Measurements from ENCODE around the gene DRAP1.

Gene DRAP1

GRCh38 chr11:65907878-65908277 lies 11.3 kb upstream of the DRAP1 start:
- no peak overlapping the region for H3K4me3 ChIP-seq (ENCODE audit: low read length, poor library complexity, severe bottlenecking)
- TF ChIP-seq EZH2phosphoT487 (IDR thresholded peaks at IDR 0.05; ENCODE audit: borderline replicate concordance), result no peak
- TF ChIP-seq, protein P1, sequence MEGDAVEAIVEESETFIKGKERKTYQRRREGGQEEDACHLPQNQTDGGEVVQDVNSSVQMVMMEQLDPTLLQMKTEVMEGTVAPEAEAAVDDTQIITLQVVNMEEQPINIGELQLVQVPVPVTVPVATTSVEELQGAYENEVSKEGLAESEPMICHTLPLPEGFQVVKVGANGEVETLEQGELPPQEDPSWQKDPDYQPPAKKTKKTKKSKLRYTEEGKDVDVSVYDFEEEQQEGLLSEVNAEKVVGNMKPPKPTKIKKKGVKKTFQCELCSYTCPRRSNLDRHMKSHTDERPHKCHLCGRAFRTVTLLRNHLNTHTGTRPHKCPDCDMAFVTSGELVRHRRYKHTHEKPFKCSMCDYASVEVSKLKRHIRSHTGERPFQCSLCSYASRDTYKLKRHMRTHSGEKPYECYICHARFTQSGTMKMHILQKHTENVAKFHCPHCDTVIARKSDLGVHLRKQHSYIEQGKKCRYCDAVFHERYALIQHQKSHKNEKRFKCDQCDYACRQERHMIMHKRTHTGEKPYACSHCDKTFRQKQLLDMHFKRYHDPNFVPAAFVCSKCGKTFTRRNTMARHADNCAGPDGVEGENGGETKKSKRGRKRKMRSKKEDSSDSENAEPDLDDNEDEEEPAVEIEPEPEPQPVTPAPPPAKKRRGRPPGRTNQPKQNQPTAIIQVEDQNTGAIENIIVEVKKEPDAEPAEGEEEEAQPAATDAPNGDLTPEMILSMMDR (conservative IDR thresholded peaks at IDR 0.05; ENCODE audit: low read length), result no peak
- no peaks in the 10 kb centered on the region for H3K9me2 ChIP-seq (replicated peaks; ENCODE audit: low read depth, low read length)
- H3K9ac ChIP-seq (ENCODE audit: low read depth, low read length, poor library complexity, severe bottlenecking), result no peak overlapping the region
- H2AFZ ChIP-seq (ENCODE audit: low read length), result no peak overlapping the region
- H3K4me1 ChIP-seq (ENCODE audit: insufficient read depth, low read length, poor library complexity, severe bottlenecking), result peaks cover 6% of the 10 kb centered on the region
- H3K9me3 ChIP-seq (ENCODE audit: insufficient read depth, low read depth, low read length), result no peaks in the 10 kb centered on the region
- H3K79me2 ChIP-seq (ENCODE audit: insufficient read depth, low read length), result no peaks in the 10 kb centered on the region
- no peak overlapping the region for H3K4me2 ChIP-seq (ENCODE audit: low read depth, low read length, poor library complexity, severe bottlenecking)
- H4K20me1 ChIP-seq (ENCODE audit: insufficient read depth, low read length, poor library complexity, severe bottlenecking), result no peaks in the 10 kb centered on the region
- H3K36me3 ChIP-seq (ENCODE audit: insufficient read depth, low read length), result no peaks in the 10 kb centered on the region
- no peaks in the 10 kb centered on the region for H3K27me3 ChIP-seq (ENCODE audit: insufficient read depth, low read length, poor library complexity, severe bottlenecking)
- no peaks in the 10 kb centered on the region for H3F3A ChIP-seq (ENCODE audit: low read depth)

DNA sequence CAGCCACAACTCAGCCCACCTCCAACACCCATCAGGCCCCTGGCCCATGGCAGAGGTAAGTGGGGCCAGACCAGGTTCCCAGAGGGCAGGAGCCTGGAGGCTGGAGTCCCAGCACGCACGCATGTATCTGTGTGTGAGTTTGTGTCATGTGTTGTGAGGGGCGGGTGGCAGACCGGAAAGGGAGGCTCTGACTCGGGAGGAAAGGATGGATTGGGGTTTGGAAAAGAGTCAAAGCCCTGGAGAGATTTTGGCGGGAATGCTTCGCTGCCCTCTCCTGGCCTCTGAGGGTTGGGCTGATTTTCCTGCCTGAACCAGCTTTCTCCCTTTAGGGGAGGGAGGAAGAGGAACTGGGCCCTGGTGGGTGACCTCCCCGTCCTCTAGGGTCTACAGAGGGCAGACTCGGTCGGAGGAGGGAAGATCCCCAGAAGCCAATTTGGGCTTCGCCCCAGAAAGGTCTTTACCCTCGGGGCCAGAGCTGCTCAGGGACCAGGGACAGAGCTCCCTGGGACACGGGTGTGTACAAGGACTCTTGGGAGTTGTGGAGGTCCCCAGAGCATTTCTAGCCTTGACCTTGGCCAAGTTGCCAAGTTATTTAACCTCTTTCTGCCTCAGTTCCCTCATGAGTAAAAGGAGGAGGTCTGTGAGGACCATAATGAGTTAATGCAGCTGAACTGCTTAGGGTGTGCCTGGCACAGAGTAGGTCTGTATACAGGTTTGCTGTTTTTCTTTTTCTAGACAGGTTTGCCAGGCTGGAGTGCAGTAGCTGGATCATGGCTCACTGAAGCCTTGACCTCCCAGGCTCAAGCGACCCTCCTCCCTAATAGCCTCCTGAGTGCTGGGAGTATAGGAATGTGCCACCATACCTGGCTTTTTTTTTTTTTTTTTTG lies 7.3 kb upstream of the DRAP1 start:
- no peaks in the 10 kb centered on the region for H3K27me3 ChIP-seq (ENCODE audit: insufficient read depth, low read length, poor library complexity, severe bottlenecking)
- H4K20me1 ChIP-seq (ENCODE audit: insufficient read depth, low read length, poor library complexity, severe bottlenecking), result no peaks in the 10 kb centered on the region
- H3F3A ChIP-seq (ENCODE audit: low read depth), result no peaks in the 10 kb centered on the region
- H3K9ac ChIP-seq (ENCODE audit: low read depth, low read length, poor library complexity, severe bottlenecking), result no peak overlapping the region
- no peaks in the 10 kb centered on the region for H3K36me3 ChIP-seq (ENCODE audit: insufficient read depth, low read length)
- no peaks in the 10 kb centered on the region for H3K9me3 ChIP-seq (ENCODE audit: insufficient read depth, low read depth, low read length)
- H3K4me3 ChIP-seq (ENCODE audit: low read length, poor library complexity, severe bottlenecking), result no peak overlapping the region
- no peaks in the 10 kb centered on the region for H3K9me2 ChIP-seq (replicated peaks; ENCODE audit: low read depth, low read length)
- H3K79me2 ChIP-seq (ENCODE audit: insufficient read depth, low read length), result peaks cover 9% of the 10 kb centered on the region; the same call in 1 of the 2 replicates
- no peak overlapping the region for H3K4me2 ChIP-seq (ENCODE audit: low read depth, low read length, poor library complexity, severe bottlenecking)
- no peak for TF ChIP-seq EZH2phosphoT487 (IDR thresholded peaks at IDR 0.05; ENCODE audit: borderline replicate concordance)
- TF ChIP-seq, protein P1 (conservative IDR thresholded peaks at IDR 0.05; ENCODE audit: low read length), result peak; percentile 42
- H2AFZ ChIP-seq (ENCODE audit: low read length), result no peak overlapping the region
- peaks cover 10% of the 10 kb centered on the region for H3K4me1 ChIP-seq (ENCODE audit: insufficient read depth, low read length, poor library complexity, severe bottlenecking)

- no peak overlapping the region for H2AFZ ChIP-seq (ENCODE audit: low read length)
- no peak overlapping the region for H3K4me3 ChIP-seq (ENCODE audit: low read length, poor library complexity, severe bottlenecking)
- H3K9me2 ChIP-seq (replicated peaks; ENCODE audit: low read depth, low read length), result no peaks in the 10 kb centered on the region
- H4K20me1 ChIP-seq (ENCODE audit: insufficient read depth, low read length, poor library complexity, severe bottlenecking), result no peaks in the 10 kb centered on the region
- no peaks in the 10 kb centered on the region for H3F3A ChIP-seq (ENCODE audit: low read depth)
- no peaks in the 10 kb centered on the region for H3K27me3 ChIP-seq (ENCODE audit: insufficient read depth, low read length, poor library complexity, severe bottlenecking)
- H3K4me1 ChIP-seq (ENCODE audit: insufficient read depth, low read length, poor library complexity, severe bottlenecking), result peaks cover 16% of the 10 kb centered on the region
- H3K9me3 ChIP-seq (ENCODE audit: insufficient read depth, low read depth, low read length), result no peaks in the 10 kb centered on the region
- no peak for TF ChIP-seq EZH2phosphoT487 (IDR thresholded peaks at IDR 0.05; ENCODE audit: borderline replicate concordance)
- TF ChIP-seq, protein P1 (conservative IDR thresholded peaks at IDR 0.05; ENCODE audit: low read length), result no peak
- no peak overlapping the region for H3K9ac ChIP-seq (ENCODE audit: low read depth, low read length, poor library complexity, severe bottlenecking)
- H3K4me2 ChIP-seq (ENCODE audit: low read depth, low read length, poor library complexity, severe bottlenecking), result no peak overlapping the region
- H3K79me2 ChIP-seq (ENCODE audit: insufficient read depth, low read length), result peaks cover 19% of the 10 kb centered on the region
- H3K36me3 ChIP-seq (ENCODE audit: insufficient read depth, low read length), result no peaks in the 10 kb centered on the region
Measured at GRCh38 chr11:65912845-65913244, 6.4 kb upstream of the DRAP1 start.
